Measurements from ENCODE around the gene CADM2.

CADM2 gene

DNA sequence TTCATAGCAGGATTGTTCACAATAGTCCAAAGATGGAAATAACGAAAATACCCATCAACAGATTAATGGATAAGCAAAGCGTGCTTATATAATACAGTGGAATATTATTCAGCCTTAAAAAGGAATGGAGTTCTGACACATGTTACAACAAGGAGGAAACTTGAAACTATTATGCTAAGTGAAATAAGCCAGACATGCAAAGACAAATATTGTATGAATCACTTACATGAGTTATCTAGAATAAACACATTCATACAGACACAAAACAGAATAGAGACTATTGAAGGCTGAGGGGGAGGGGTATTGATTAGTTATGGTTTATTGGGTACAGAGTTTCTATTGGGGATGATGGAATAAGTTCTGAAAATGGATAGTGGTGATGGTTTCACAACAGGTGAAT, 438.6 kb downstream of the CADM2 start:
- H3K27me3 ChIP-seq: no peaks in the 10 kb centered on the region
- no peaks in the 10 kb centered on the region for H3K4me1 ChIP-seq (ENCODE audit: control insufficient read depth in 1 of 2, insufficient read depth in 1 of 2, low read depth in 1 of 2, low read length in 1 of 2)
- no peaks in the 10 kb centered on the region for H3K9me3 ChIP-seq
- H3K36me3 ChIP-seq: no peaks in the 10 kb centered on the region
- H3K4me3 ChIP-seq (ENCODE audit: low read depth in 1 of 2, low read length in 1 of 2): no peak overlapping the region
- no peak overlapping the region for H3K27ac ChIP-seq
- no peak for TF ChIP-seq CTCF (IDR thresholded peaks at IDR 0.05)

DNA sequence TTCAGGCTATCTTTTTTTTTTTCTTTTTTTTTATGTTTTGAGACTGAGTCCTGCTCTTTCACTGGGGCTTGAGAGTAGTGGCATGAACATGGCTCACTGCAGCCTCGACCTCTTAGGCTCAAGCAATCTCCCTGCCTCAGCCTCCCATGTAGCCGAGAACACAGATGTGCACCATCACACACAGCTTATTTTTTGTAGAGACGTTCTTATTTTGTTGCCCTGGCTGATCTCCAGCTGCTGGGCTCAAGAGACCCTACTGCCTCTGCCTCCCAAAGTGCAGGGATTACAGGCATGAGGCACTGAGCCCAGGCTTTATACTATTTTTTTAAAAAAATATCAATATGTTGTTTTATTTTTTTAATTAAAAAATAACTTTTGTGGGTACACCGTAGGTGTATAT, 467.3 kb downstream of the CADM2 start:
- H3K27ac ChIP-seq: no peak overlapping the region
- H3K27me3 ChIP-seq: no peaks in the 10 kb centered on the region
- H3K36me3 ChIP-seq: no peaks in the 10 kb centered on the region
- no peaks in the 10 kb centered on the region for H3K9me3 ChIP-seq
- no peak for TF ChIP-seq CTCF (IDR thresholded peaks at IDR 0.05)
- H3K4me1 ChIP-seq (ENCODE audit: control insufficient read depth in 1 of 2, insufficient read depth in 1 of 2, low read depth in 1 of 2, low read length in 1 of 2): no peaks in the 10 kb centered on the region
- H3K4me3 ChIP-seq (ENCODE audit: low read depth in 1 of 2, low read length in 1 of 2): no peak overlapping the region

DNA sequence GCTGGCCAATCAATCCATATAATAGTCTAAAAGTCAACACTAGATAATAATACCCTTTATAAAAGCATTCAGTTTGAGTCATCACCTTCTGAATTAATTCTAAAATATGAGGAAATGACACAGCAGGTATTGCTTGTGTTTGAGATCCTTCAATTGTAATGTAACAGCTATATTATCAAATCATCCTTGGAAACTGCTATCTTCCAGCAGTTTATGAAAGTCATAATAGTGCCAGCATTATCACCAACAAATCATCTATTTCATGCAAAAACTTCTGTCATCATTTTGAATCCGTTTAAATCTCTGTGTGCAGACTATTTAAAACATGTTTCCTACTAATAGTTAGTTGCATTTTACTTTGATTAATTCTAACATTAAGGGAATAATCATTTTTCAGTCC, 468.7 kb downstream of the CADM2 start:
- no peaks in the 10 kb centered on the region for H3K9me3 ChIP-seq
- no peaks in the 10 kb centered on the region for H3K27me3 ChIP-seq
- H3K4me1 ChIP-seq (ENCODE audit: control insufficient read depth in 1 of 2, insufficient read depth in 1 of 2, low read depth in 1 of 2, low read length in 1 of 2): no peaks in the 10 kb centered on the region
- TF ChIP-seq CTCF (IDR thresholded peaks at IDR 0.05): no peak
- no peak overlapping the region for H3K4me3 ChIP-seq (ENCODE audit: low read depth in 1 of 2, low read length in 1 of 2)
- no peak overlapping the region for H3K27ac ChIP-seq
- H3K36me3 ChIP-seq: no peaks in the 10 kb centered on the region

DNA sequence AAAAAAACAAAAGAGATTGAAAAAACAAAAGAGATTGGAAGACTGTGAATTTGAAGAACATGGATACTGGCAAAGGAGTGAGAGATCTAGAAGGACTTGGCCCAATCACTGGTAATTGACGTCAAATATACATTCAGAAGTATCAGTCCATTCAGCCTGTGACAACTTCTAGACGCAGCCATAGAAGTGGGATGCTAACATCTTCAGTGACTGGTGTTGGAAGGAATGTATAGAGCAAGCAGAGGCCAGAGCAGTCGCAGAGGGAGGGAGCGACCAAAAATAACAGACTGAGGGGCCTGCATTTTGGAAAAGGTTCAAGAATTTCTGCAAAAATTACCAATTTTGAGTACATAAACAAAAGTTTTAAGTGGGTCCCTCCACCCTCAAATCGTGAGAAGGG, 473.3 kb downstream of the CADM2 start:
- no peak overlapping the region for H3K27ac ChIP-seq
- no peak overlapping the region for H3K4me3 ChIP-seq (ENCODE audit: low read depth in 1 of 2, low read length in 1 of 2)
- H3K4me1 ChIP-seq (ENCODE audit: control insufficient read depth in 1 of 2, insufficient read depth in 1 of 2, low read depth in 1 of 2, low read length in 1 of 2): no peaks in the 10 kb centered on the region
- H3K9me3 ChIP-seq: no peaks in the 10 kb centered on the region
- H3K27me3 ChIP-seq: no peaks in the 10 kb centered on the region
- TF ChIP-seq CTCF (IDR thresholded peaks at IDR 0.05): no peak
- H3K36me3 ChIP-seq: no peaks in the 10 kb centered on the region

- H3K27ac ChIP-seq: no peak overlapping the region
Observed at GRCh38 chr3:85433319-85433718, 474.5 kb downstream of the CADM2 start.

More at GRCh38 chr3:85433319-85433718, 474.5 kb downstream of the CADM2 start:
- Histone ChIP-seq H3K4me1 (ENCODE audit: control insufficient read depth in 1 of 2, insufficient read depth in 1 of 2, low read depth in 1 of 2, low read length in 1 of 2) (no peaks in the 10 kb centered on the region), H3K27me3 (no peaks in the 10 kb centered on the region), H3K9me3 (no peaks in the 10 kb centered on the region), H3K4me3 (ENCODE audit: low read depth in 1 of 2, low read length in 1 of 2) (no peak overlapping the region), H3K36me3 (no peaks in the 10 kb centered on the region)
- no peak for TF ChIP-seq CTCF (IDR thresholded peaks at IDR 0.05)

Measured in neutrophil (primary cell).